SW 1271 (cell line): Measurements from ENCODE around the gene THEM5.

Source experiments
- DNase-seq, 2 experiments: peaks; one replicate each; lab custom pipeline; 2025; lab: John Stamatoyannopoulos, UW

The THEM5 gene

DNA sequence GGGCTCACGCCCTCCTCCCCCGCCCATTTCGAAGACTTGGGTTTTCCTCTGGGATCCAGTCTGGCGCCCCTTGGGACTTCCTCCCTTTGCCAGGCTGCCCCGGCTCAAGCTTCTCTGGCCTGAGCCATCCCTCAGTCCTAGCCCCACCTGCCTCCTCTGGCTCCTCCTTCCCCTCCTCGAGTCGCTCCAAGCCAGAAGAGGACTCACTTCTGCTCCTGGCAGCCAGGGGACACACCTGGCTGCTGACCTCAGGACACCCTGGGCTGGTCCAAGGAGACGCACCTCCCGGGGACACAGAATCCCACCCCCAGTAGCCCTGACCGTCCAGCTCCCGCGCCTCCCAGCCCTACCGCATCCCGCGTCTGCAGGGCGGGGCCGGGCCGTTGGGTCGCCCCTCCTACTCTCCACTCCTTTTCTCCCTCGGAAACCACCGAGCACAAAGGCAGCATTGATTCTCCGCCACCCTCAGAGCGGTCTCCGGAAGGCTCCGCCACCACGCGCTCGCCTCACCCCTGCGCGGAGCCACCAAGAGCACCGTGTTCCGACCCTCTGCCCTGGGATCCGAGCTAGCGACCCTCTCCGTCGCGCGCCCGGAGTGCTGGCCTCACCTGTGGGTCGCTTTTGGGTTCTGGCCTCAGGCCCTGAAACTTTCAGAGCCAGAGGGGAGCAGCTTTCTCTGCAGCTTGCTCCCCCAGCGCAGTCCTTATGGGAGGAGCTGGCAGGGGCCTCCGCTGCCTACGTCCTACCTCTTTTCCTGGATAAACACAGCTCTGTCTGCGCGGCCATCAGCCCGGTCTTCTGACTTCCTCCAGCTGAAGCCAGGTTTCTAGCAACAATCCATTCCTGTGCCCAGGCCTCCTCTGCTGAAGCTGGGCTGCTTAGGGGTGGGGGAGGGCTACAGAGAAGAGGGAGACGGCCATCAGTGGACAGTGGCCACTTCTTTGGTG is 13.8 kb downstream of the THEM5 start, which contains the start of gene C2CD4D:
TSS of gene C2CD4D (minus strand) at position 364 of the 947 bp plus-strand sequence. CDS start 831 bp downstream, outside the sequence.
- no peak for DNase-seq

GRCh38 chr1:151839082-151839412 is 14.5 kb downstream of the THEM5 start:
- no peak for DNase-seq

GRCh38 chr1:151838222-151839081 is 15.1 kb downstream of the THEM5 start:
- no peak for DNase-seq

- DNase-seq, result no peak
Measured at GRCh38 chr1:151837884-151838221, 15.7 kb downstream of the THEM5 start.

GRCh38 chr1:151837197-151837596 is 16.3 kb downstream of the THEM5 start:
- DNase-seq, result no peak

DNA sequence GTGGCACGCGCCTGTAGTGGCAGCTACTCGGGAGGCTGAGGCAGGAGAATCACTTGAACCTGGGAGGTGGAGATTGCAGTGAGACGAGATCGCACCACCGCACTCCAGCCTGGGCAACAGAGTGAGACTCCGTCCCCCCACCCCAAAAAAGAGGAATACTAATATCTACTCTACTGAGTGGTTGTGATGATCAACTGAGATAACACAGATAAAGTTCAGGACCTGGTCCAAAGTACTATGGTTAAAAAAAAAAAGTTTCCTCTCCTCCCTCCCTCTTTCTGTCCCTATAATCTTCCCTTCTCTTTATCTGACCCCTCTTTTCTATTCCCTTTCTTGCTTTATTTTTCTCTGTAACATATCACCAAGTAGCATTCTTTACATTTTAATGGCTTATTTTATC is 17.9 kb downstream of the THEM5 start:
- DNase-seq, result no peak

DNA sequence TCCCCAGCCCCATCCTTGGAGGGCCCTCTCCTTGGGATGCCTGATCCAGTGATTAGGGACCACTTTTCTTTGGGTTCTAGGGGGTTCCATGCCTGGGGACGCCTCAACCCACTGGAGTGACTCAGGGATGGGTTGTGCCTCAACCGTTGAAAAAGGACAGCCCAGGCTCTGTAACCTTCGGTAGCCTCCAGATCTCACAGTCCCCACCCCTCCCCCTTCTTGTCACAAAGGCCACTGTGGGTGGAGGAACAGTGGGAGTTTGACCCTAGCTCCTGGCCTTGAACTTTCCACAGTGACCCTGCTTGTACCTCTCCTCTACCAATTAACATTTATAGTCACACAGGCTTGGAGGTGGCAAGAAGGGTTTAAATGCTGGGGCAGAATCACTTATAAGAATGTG is 19.3 kb downstream of the THEM5 start:
- no peak for DNase-seq

GRCh38 chr1:151833172-151833900 is 20.2 kb downstream of the THEM5 start:
- no peak for DNase-seq

- no peak for DNase-seq
Measured at GRCh38 chr1:151832318-151832980, 21.1 kb downstream of the THEM5 start.

DNA sequence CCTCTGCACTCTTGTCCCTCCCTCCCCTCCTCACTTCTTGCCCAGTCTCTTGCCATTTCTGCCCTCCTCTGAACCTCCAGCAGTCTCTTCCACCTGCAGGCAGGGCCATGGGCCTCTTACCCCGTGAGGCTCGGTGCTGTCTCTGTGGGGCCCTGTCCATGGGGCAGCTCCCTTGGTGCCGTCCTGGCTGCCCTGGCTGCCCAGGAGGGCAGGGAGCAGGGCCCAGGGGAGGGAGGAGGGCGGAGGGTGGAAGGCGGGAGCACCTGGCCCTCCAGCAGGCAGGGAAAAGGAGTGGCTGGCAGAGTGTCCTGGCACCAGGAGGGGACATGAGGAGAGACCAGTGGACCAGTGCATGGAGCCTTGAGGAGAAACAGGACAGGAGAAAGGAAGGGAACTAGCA is 21.9 kb downstream of the THEM5 start, which contains the start of gene RORC:
TSS of gene RORC (minus strand) at position 198 of the 400 bp plus-strand sequence. CDS start at position 160, 38 bp downstream.
- no peak for DNase-seq

GRCh38 chr1:151831256-151831591 is 22.3 kb downstream of the THEM5 start:
- no peak for DNase-seq

DNA sequence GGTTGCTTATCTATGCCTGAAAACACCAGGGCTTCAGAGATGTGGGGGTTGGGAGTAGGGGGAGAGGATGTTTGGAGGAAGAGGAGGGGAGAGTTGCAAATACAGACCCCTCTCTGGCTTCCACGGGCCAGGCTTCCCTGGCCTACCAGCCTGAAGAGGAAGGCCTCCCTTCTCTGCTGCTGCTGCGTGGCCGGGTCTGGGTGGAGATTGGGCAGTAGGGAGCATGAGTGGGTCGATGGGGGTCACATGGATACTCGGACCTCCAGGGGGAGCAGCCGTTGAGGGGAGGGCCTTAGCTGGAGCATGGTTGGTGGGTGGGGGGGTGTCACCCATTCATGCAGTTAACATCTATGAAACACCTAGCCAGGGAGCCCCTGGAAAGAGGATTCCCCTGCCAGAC is 23.5 kb downstream of the THEM5 start:
- DNase-seq, result no peak

GRCh38 chr1:151829352-151830046 is 24.0 kb downstream of the THEM5 start:
- no peak for DNase-seq

DNA sequence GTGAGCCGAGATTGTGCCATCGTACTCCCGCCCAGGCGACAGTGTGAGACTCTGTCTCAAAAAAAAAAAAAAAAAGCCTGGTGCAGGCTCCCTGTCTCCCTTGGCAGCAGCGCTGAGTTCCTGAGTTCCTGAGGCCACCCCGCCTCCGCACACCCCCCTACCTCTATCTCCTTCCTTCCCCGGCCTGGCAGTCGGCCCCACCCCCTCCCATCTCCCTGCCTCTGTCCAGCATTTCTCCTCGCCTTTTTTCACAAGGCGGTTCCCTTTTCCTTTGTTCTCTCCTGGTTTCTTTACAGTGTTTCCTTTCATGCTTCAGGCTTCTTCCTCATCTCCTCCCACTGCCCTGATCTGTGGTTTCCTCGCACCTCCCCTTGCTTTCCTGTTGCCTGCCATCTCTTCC is 24.6 kb downstream of the THEM5 start:
- DNase-seq, result no peak

GRCh38 chr1:151827853-151828252 is 25.7 kb downstream of the THEM5 start:
- DNase-seq, result no peak

DNA sequence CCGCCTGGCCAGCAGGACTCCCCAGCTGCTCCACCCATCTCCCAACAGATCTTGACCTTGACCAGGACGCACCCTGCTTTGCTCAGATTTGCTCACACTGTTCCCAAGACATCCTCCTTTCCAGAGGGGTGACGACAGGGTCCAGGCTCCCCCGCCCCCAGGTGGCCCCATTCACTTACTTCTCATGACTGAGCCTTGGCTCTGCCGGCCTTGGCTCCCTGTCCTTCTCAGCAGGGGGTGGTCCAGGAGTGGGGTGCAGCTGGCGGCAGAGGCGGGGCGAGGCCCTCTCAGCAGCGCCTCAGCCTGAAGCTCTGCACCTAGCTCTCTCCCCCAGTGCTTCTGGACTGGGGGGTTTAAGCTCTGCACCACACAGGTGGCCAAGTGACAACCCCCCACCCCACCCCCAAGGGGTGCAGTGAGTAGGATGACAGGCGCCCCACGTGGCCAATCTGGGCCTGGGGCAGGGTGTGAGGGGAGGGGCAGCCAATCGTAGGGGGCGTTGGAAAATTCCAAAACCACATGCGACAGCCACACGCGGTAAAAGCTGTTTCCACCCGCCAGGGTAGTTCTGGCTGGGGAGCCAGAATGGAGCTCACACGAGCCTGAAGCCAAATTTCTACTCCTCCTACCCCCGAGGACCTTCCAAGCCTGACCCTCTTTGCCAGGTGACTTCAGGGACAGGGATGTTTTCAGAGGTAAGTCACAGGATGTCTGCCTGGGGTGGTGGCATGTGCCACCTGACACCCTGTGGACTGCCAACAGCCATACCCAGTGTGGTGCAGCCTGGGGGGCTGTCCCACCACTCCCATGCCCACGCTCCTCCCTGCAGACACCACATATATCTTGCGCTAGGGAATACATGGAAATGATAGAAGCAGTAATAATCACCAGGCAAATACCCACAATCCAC is 27.5 kb downstream of the THEM5 start:
- DNase-seq, result no peak

- DNase-seq, result no peak
Measured at GRCh38 chr1:151825204-151825603, 28.3 kb downstream of the THEM5 start.

DNA sequence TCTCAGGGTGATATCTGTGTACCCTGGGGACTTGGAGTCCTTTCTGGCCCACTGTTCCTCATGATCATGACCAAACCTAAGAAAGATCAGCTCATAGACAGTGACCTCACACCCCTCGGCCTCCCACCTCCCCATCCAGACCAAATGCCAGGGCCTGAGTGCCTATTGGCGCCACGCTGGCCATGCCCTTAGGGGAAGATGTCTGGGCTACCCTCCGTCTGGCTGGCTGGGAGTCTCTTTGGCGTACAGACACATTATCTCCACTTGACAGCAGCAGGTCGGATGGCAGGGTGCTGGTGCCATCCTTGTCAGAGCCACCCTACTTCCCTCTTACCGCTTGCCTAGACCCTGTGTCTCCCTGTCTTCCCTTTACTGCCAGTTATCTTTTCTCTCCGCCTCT is 30.3 kb downstream of the THEM5 start:
- DNase-seq, result no peak

- no peak for DNase-seq
Measured at GRCh38 chr1:151822404-151822803, 31.1 kb downstream of the THEM5 start.

DNA sequence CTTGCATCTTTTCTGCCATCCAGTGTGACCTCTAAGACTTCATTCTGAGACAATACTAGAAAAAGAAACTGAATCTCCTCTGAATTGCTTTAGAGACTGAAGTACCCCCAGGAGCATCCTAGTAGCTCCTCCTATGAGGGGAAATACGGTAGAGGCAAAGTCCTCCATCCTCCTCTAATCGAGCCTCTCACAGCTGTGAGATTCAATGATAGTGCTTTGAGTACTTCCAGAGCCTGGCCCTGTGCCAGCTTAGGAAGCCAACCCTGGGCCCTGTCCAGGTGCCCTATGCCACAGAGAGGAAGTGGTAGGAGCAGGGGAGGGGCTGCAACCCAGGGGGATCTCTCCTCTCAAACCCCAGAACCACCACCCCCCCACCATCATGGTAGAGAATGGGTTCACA is 32.6 kb downstream of the THEM5 start:
- no peak for DNase-seq
